Stimulated activated CD8-positive, alpha-beta memory T cell treated with anti-CD3 and anti-CD28 coated beads, Interleukin-4, amount 100 ng/mL, for 4 hours (primary cell): ENCODE results near the gene EPHB6.

ENCODE experiments used
- DNase-seq, 2 donors: peaks; one replicate each; pipeline ENCODE4 v3.0.0-alpha.2; 2020; ENCODE audit warnings: low read depth in 2 of 2, low spot score in 1 of 2

Gene EPHB6

DNA sequence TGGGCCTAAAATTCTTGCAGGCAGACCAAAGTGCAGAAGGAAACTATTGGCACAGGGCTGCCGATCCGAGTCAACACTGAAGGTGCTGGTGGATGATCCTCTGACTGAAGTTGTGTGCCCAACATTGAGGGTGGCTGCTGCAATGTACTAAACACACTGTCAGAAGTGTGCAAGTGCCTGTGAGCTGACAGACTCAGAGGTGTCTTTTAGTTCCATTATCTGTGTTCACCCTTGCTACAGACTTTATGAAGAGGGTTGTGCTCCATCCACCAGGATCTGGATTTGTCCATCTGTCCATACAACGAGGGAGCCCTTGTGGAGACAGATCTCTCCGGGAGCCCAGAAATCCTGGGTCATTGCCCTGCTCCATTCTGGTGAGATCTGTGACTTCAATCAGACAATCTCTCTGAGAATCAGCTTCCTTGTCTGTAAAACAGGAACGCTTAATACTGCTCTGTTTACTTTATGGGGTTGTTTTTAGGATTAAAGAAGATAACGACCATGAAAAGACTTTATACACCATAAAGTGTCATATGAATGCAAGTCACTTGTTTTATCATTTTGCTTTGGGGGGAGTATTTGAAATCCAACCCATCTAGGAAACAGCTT, 40.2 kb downstream of the EPHB6 start:
- no peak for DNase-seq

DNA sequence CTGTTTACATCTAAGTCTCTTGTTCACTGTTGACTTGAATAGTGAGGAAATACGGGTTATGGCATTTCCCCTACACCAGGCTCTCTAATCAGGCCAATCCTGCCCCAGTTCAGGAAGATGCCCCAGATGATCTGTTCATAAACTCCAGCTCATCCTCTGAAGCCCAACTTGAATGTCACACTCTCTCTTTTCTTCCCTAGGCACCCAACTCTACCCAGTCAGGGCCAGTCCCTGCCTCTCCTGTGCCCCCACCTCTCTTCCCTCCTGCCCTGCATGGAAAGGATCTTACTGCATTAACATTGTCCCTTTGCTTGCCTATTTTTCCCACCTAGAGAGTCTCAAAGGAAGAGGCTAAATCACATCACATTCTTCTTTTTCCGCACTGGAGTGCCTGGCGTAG, 41.3 kb downstream of the EPHB6 start:
- no peak for DNase-seq

- no peak for DNase-seq
Measured at GRCh38 chr7:142896741-142897379, 42.0 kb downstream of the EPHB6 start.

DNA sequence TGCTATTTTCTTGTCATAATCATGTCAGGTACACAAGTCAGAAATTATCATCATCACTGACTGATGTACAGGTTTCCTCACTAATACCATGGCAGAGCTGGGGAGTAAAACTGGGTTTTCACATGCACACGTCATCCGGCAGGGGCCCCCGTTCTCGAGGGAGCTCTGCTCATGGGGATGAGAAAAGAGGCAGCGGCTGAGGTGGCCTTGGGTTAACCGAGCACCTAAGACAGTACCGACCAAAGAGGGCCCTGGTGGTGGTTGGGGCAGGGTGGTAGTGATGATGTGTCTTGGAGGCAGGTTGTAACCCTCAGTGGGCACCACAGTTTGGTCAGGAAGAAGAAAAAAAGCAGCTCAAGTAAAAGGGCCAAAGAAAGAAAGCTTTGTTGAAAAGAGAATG, 42.8 kb downstream of the EPHB6 start:
- DNase-seq, result no peak

DNA sequence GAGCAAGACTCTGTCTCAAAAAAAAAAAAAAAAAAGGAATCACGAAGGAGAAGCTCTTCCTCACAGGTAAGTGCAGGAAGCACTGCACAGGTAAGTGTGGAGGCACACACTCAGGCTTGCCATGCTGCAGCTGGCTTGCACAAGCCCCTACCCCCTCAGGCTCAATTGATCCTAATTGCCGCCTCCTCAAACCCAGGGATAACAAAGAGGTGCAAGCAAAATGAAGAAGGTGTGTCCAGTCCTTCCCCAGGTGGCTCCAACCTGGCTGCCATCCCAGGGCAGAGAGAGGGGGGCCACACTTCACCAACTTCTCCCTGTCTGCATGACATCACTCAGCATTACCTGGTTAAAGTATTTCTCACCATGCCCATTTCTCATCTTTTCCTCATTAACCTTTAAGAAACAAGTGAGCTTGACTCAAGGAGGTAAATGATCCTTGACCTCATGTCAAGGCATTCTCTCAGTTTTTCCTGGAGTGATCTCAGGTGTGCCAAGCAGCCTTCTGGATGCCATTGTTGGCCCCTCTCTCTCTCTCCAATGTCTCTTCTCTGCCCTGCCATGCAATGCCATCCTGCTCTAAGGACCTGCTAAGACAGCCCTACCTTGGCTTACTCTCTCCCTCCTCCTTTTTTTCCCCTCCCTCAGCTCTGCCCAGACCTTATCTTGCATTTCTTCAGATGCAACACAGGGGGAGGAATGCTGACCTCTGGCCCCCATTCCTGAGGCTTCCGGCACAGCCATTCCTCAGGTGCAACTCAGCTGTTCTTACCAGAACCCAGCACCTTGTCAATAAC, 43.7 kb downstream of the EPHB6 start:
- no peak for DNase-seq

- no peak for DNase-seq
Measured at GRCh38 chr7:142899661-142900060, 44.8 kb downstream of the EPHB6 start.

DNA sequence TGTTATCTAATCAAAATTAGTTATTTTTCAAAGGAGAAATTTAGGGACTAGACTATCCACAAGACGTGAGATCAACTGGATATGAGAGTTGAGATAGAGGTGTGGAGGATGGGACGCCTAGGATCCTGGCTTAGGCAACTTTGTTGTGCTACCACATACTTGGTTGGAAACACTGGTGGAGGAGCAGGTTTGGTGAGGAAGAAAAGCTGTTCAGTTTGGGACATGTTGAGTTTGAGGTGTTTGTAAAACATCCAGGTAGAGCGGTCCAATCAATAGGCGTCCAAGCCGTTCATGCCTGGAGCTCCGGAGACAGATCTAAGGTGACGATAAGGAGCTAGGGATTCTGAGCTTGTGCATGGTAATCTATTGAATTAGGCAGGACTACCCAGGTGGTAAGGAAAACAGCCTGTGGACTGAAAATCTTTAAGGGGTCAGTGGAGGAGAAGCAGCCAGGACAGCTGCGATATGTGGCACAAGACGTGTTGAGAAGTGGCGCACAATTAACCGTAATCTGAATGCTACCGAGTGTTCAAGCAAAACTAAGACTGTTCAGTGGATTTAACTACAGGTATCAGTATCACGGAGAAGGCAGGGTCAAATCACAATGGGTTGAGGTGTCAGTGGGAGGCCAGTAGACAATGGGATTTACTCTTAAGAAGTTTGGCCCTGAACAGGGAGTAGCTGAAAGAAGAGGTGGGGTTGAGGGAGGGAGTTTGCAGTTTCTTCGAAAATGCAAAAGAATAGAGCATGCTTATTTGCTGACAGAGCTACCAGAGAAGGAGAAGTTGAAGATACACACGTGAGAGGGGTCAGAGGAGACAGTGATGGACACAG, 46.8 kb downstream of the EPHB6 start:
- DNase-seq, result no peak

DNA sequence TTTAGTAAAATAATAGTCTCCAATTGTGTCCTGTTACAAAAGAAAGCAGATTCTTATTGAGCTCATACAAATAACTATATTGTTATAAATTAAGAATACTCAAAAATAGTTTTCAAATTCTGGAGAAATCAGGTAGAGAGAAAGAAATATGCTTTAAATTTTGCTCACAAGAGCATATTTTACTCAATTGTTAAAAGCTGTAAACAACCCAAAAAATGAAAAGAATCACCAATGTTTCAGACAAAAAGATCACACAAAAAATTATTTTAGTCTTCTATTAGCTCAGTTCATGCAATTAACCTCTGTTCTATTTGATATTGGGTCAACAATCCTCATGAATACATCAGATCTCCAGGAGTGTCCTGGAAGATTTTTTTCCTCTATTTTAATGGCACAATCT, 49.3 kb downstream of the EPHB6 start:
- DNase-seq, result no peak

DNA sequence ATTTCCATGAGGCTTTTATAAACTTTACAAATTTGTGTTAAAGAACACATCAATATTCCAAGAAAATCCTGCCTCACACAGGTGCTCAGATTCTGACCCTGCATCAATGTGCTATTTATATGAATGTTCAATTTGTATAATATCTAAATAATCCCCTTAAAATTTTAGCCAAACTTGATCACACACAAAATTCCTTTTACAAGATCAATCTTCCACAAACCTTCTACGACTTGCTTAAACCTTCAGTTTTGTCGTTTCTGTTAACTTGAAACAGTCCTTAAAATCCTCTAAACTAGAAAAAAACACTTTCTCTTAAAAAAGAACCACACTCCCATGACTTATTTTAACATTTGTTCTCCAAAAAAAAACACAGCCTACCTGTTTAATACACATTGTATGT, 50.9 kb downstream of the EPHB6 start:
- no peak for DNase-seq

DNA sequence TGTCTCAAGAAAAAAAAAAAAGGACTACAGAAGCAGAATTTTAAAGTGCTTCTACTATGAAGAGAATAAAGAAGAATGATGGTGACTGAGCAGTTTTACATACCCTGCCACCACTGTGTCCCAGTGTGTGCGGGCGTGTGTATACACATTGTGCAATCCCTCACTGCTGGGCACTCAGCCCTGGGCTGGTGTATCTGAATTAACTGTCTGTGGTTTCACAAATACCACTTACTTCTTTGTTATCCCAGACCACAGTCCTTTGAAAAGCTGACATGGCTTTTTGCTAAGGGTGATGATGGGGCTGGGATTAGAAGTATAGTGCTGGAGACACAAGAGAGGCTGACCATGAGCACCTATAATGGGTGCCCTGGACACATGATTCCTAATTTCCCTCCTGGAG, 51.8 kb downstream of the EPHB6 start:
- no peak for DNase-seq

DNA sequence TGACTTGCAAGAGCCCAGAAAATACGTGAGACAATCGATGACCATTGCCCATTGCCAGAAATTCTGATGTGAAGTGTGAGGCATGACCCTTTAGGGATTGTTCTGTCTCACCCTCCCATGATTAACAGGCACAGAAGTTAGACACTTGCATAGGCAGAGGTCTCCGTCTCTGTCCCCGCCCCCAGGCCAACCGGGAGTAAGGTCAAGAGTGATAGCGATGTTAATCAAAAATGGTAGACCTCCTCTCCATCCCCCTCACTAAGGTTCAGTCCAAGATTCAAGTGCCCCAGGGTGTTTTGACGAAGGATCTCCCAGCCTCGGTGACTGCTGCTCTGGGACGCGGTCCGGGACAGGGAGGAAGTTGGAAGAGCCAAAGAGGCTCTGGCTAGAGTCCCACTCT, 53.4 kb downstream of the EPHB6 start:
- DNase-seq, result no peak

- DNase-seq, result no peak
Measured at GRCh38 chr7:142908921-142909890, 54.3 kb downstream of the EPHB6 start.

- no peak for DNase-seq
Measured at GRCh38 chr7:142910031-142910433, 55.2 kb downstream of the EPHB6 start.

GRCh38 chr7:142910481-142910880, 55.6 kb downstream of the EPHB6 start:
- no peak for DNase-seq

DNA sequence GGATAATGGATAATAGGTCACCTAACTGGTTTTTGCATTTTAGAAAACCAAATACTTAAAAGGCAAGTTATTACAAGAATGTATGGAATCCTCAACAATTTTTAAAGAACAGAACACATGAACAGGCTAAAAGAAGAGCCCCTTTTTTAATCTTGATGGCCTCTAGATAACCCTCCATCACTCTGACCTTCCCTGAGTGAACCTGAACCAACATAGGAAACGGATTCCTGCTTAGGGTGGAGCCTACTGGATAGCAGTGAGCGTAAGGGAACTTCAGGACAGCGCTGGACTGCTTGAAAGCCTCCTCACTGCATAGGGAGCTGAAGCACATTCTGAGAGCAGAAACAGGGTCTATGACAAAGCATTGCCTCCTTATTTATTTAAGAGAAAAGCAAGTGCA, 58.2 kb downstream of the EPHB6 start:
- no peak for DNase-seq

- no peak for DNase-seq
Measured at GRCh38 chr7:142913566-142913965, 58.7 kb downstream of the EPHB6 start.

DNA sequence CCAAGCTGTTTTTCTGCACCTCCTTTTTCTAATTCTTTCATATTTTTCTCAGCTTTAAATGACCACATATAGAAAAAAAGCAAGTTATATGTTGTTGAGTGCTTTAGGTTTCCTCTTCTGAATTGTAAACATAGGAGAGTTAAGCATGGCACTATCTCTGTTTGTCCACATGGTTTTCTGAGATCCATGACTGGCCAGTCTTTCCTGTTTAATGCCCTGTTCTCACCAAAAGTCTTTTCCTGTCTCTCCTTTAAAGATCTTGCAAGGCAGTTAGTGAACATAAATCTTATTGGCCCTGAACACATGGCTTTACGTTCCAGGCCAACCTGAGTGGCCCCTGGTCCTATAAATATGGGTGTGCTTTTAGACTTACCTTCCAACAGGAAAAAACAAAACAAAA, 59.2 kb downstream of the EPHB6 start:
- DNase-seq, result no peak

- DNase-seq, result no peak
Measured at GRCh38 chr7:142915315-142915714, 60.4 kb downstream of the EPHB6 start.

GRCh38 chr7:142916508-142916907, 61.6 kb downstream of the EPHB6 start:
- DNase-seq, result no peak

- no peak for DNase-seq
Measured at GRCh38 chr7:142917447-142917846, 62.6 kb downstream of the EPHB6 start.
